HAP-1 (cell line): ENCODE measurements around the gene PNMA8B.

ENCODE experiments used
- DNase-seq, 2 experiments: peaks; one replicate each; pipeline ENCODE4 v3.0.0-alpha.2; 2016 to 2020; ENCODE audit warnings: low spot score in 2 of 2
- H3K27me3 ChIP-seq: fragments of 250-450 bp; sonication (Bioruptor Pico); 2 replicates; pipeline ENCODE4 v1.5.1; 2020; ENCODE audit warnings: low read depth, mild to moderate bottlenecking, moderate library complexity
- H3K36me3 ChIP-seq: fragments of 250-450 bp; sonication (Bioruptor Pico); replicated peaks from 2 replicates; pipeline ENCODE4 v1.5.1; 2020; ENCODE audit warnings: mild to moderate bottlenecking
- H3K4me1 ChIP-seq: fragments of 250-450 bp; sonication (Bioruptor Pico); 2 replicates; pipeline ENCODE4 v1.5.1; 2020; ENCODE audit warnings: mild to moderate bottlenecking
- H3K4me3 ChIP-seq: fragments of 250-450 bp; sonication (Bioruptor Pico); 2 replicates; pipeline ENCODE4 v1.5.1; 2020; ENCODE audit warnings: mild to moderate bottlenecking, moderate library complexity
- H3K9me3 ChIP-seq: fragments of 250-450 bp; sonication (Bioruptor Pico); 2 replicates; pipeline ENCODE4 v1.5.1; 2020; ENCODE audit warnings: mild to moderate bottlenecking, moderate library complexity
- in situ Hi-C: fragments of 300-500 bp; cut with MboI; formaldehyde crosslinking; loops from 3 replicates; pipeline ENCODE4 v1.14.3; 2020; ENCODE audit warnings: low sequenced_read_pairs, inconsistent platforms, mixed read lengths

PNMA8B gene

DNA sequence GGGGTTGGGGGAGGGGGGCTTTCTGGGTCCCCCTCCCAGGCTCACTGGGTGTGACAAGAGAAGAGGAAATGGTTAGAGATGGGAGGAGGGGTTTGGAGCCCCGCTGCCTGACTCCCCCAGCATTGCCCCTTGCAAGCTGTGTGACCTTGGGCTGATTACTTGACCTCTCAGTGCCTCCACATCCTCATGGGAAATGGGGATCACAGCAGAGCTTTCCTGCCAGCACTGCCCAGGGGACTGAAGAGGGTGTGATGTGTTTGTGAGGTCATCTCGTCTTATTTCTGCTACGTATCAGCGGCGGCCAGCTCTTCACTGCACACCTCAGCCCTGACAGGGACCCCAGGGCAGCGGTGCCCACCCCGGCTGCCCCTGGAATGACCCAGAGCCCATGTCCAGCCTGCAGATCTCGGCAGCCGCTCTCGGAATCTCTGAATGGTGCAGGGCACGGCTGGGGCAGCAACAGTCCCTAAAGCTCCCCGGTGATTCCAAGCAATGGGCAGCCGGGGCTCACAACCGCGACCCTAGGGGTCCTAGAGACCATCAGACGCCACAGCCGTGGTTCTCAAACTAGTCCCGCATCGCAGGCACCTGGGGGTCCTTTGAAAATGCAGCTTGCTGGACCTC lies 8.4 kb downstream of the PNMA8B start:
- Histone ChIP-seq H3K4me1 (peaks cover 8% of the 10 kb centered on the region), H3K4me3 (peak overlapping the region; percentile 22), H3K27me3 (no peaks in the 10 kb centered on the region), H3K36me3 (no peaks in the 10 kb centered on the region), H3K9me3 (no peaks in the 10 kb centered on the region)
- in situ Hi-C loops = loop anchor here (5.0 kb wide), 2 partner anchors 90 to 205 kb away; no protein-coding TSS in a partner anchor
- no peak for DNase-seq

DNA sequence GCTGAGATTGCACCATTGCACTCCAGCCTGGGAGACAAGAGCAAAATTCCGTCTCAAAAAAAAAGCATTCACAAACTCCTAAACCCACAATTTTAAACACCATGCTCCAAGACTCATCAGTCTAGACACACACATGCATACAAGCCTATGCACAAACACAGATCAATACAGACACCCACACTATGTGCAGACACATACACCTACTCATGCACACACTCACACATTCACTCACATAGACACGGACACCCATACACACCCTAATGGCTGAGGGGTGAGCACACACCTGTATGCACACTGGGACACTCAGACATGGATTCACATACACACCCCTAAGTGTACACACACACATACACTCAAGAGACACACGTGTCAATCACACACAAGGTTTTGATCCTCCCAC lies 9.3 kb downstream of the PNMA8B start:
- Histone ChIP-seq H3K27me3 (no peaks in the 10 kb centered on the region), H3K36me3 (no peaks in the 10 kb centered on the region), H3K4me3 (no peak overlapping the region), H3K9me3 (no peaks in the 10 kb centered on the region), H3K4me1 (peaks cover 8% of the 10 kb centered on the region)
- DNase-seq = no peak
- in situ Hi-C loops = loop anchor here (5.0 kb wide), 2 partner anchors 89 to 204 kb away; no protein-coding TSS in a partner anchor

DNA sequence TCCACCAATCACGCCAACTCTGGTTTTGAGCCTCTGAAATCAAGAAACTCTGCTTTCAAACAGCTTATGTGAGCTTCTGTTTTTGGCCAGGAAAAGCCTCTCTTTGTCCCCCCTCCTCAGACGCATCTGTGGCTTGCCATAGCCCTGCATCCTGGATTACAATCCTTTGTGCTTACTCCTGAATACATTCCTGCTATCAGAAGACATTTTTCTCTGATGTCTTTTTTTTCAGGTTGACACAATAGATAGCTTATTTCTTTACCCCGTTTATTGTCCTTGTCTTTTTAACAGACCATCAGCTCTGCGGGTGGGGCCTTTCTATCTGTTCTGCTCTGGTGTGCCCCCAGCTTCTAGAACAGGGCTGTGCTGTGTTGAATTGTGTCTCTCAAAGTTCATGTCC lies 11.0 kb downstream of the PNMA8B start:
- Histone ChIP-seq H3K9me3 (no peaks in the 10 kb centered on the region), H3K27me3 (no peaks in the 10 kb centered on the region), H3K4me1 (peaks cover 16% of the 10 kb centered on the region), H3K36me3 (no peaks in the 10 kb centered on the region), H3K4me3 (no peak overlapping the region)
- in situ Hi-C loops = loop anchor here (5.0 kb wide), 2 partner anchors 87 to 202 kb away; no protein-coding TSS in a partner anchor
- DNase-seq = peak in 1 of 2 experiments; percentile 13

DNA sequence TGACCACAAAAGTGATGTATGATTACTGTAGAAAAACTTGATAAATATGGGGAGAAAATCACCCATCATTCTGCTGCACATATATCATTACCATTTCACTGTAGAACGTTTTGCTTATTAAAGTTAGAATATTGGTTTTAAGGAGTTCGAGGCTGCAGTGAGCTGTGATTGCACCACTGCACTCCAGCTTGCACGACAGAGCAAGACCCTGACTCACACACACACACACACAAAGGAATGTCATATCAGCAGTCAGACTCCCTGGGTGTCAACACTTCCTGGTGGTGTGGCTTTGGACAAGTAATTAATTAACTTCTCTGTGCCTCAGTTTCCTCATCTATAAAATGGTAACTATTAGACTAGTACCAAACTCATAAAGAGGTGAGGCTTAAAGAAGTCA lies 13.0 kb downstream of the PNMA8B start:
- peaks cover 15% of the 10 kb centered on the region for H3K4me1 ChIP-seq
- no peaks in the 10 kb centered on the region for H3K27me3 ChIP-seq
- DNase-seq = no peak
- no peak overlapping the region for H3K4me3 ChIP-seq
- in situ Hi-C loops = no loop called here
- H3K9me3 ChIP-seq = no peaks in the 10 kb centered on the region
- no peaks in the 10 kb centered on the region for H3K36me3 ChIP-seq

DNA sequence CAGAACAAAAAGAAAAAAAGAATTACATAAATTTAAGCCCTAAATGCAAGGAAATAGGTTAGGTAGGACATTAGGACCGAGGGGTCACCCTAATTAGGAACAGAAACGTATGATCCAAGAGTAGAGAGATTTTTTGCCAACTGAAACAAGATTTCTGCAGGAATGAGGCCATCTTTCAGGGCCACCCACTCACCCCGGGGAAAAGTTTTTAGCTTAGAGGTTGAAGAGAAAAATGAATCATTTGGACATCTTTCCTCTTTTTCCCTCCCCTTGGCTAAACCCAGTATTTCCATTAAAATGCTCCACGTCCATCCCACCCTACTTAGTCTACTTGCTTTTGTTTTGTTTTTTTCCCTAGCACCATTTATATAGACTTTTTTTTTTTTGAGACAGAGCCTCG lies 13.7 kb downstream of the PNMA8B start:
- no peaks in the 10 kb centered on the region for H3K27me3 ChIP-seq
- H3K9me3 ChIP-seq = no peaks in the 10 kb centered on the region
- no peak for DNase-seq
- H3K4me1 ChIP-seq = peaks cover 11% of the 10 kb centered on the region
- in situ Hi-C loops = no loop called here
- H3K36me3 ChIP-seq = no peaks in the 10 kb centered on the region
- H3K4me3 ChIP-seq = no peak overlapping the region

DNA sequence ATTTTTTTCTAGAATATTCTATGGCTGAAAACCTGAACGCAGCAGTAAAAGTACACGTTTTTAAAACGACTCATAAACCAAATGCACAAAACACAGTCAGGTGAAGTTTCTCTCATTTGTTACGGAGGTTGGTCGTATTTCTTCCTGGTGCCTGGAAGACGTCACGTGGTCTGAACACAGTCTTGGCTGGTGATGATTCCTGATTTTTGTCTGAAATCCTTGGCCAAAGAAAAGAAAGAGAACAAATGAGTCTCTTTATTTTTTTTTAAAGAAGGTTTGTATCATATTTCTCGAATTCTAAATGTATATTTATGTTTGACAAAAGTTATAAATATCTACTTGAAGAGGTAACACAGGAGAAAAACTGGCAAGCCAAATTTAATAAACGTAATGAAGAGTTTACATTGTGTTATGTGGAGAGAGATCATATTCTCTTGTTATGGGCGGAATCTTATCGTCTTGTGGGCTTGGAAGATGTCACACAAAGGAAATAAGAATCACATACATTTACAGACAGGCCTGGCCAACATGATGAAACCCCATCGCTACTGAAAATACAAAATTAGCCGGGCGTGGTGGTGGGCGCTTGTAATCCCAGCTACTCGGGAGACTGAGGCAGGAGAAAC lies 14.3 kb downstream of the PNMA8B start:
- peaks cover 11% of the 10 kb centered on the region for H3K4me1 ChIP-seq
- H3K36me3 ChIP-seq = no peaks in the 10 kb centered on the region
- no peak for DNase-seq
- H3K9me3 ChIP-seq = no peaks in the 10 kb centered on the region
- in situ Hi-C loops = no loop called here
- H3K27me3 ChIP-seq = no peaks in the 10 kb centered on the region
- H3K4me3 ChIP-seq = no peak overlapping the region

DNA sequence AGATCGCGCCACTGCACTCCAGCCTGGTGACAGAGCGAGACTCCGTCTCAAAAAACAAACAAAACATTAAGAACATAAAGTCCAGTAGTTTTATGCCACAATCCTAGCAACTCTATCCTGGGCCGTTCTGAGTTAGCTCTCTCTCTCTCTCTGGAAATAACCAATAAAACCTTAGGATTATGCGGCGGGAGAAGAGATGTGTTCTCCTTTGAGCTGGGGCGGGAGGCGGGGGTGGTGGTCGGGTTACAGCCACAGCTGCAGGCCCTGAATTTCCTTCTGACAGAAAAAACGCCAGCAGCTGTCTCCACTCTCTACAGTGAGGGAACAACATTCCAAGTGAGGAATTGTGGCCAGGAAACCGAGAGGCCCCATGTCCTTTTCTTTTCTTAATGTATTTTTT lies 15.3 kb downstream of the PNMA8B start:
- no peaks in the 10 kb centered on the region for H3K36me3 ChIP-seq
- in situ Hi-C loops = no loop called here
- H3K4me1 ChIP-seq = peaks cover 11% of the 10 kb centered on the region
- H3K4me3 ChIP-seq = no peak overlapping the region
- peak; percentile 44 to 49 for DNase-seq
- no peaks in the 10 kb centered on the region for H3K9me3 ChIP-seq
- H3K27me3 ChIP-seq = no peaks in the 10 kb centered on the region

DNA sequence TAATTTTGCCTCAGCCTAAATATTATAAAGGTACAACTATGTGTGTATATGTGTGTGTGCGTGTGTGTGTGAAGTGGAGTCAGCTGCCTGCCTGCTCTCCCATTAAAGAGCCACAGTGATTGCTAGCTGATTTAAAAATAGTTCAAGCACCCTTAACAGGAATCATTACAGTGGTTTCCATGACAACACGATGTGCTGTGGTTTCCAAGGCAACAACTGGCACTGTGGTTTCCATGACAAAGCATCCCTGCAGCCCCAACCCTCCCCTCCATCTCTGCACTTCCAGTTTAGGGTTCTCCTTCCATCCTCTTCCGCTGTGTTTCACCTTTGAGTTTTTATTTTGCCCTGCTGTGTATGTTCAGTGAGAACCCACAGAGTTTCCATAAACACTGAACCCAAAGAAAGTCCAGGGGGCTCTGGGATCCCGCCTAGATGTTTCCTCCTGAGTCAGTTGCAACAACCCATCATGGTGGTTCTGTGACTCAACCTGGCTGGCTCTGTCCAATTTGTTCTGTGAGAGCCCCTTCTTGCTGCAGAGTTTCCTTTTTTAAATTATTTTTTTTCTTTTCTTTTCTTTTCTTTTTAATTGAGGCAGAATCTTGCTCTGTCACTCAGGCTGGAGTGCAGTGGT lies 17.2 kb downstream of the PNMA8B start:
- DNase-seq = peak; percentile 47 to 57
- Histone ChIP-seq H3K4me3 (no peak overlapping the region), H3K27me3 (no peaks in the 10 kb centered on the region), H3K9me3 (no peaks in the 10 kb centered on the region), H3K4me1 (peaks cover 8% of the 10 kb centered on the region), H3K36me3 (no peaks in the 10 kb centered on the region)
- in situ Hi-C loops = no loop called here

DNA sequence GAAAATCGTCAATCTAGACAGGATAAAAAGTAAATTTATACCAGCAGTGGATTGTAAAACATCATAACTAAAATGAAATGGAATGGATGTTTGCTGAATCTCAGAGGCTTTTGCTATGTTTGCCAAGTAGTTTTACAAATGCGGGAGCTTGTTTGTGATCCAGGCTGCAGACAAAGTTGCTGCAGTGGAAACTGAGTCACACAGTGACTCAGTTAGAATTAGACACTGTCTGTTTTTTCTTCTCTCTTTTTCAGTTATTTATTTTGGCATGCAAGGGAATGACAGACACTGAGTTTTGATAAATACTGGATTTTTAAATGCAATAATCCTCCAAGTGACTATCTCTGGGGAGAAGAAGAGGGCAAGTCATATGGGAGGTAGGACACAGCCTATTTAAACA lies 19.7 kb downstream of the PNMA8B start:
- Histone ChIP-seq H3K36me3 (no peaks in the 10 kb centered on the region), H3K4me3 (no peak overlapping the region), H3K27me3 (no peaks in the 10 kb centered on the region), H3K9me3 (no peaks in the 10 kb centered on the region), H3K4me1 (peaks cover 13% of the 10 kb centered on the region)
- in situ Hi-C loops = no loop called here
- no peak for DNase-seq

DNA sequence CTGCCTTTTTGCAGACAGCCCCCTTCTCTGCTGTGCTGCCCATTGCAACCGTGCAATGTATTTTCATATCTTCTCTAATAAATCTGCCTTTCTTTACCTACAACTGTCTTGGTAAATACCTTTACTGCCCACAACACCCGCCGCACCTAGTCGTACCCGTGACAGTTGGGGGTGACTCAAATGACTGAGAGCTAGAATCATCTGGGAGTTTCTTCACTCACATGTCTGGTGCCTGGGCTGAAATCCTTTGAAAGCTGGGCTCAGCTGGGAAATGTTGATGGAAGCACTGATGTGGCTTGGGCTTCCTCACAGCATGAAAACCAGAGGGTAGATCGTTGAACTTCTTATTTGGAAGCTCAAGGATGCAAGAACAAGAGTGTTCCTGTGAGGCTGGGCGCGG lies 21.5 kb downstream of the PNMA8B start:
- DNase-seq = no peak
- H3K4me3 ChIP-seq = no peak overlapping the region
- peaks cover 12% of the 10 kb centered on the region for H3K4me1 ChIP-seq
- H3K27me3 ChIP-seq = no peaks in the 10 kb centered on the region
- no peaks in the 10 kb centered on the region for H3K9me3 ChIP-seq
- in situ Hi-C loops = no loop called here
- peaks cover 6% of the 10 kb centered on the region for H3K36me3 ChIP-seq

DNA sequence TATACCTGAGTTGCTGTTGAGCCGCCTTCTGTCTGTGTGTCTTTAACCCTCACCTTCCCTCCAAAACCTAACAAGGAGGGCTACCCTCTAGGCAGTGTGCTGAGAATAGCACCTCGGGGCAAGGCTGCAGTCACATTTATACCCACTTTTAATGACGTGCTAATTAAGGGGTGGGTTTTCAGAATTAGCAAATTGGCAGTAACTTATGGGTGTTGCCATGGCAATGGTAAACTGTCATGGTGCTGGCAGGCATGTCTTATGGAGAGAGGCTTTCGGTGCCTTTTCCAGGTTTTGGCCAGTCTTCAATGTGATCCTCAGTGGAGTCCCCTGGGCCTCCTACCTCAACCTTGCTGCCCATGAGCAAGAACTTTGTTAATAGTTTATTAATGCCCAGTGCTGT lies 23.1 kb downstream of the PNMA8B start:
- peaks cover 17% of the 10 kb centered on the region for H3K36me3 ChIP-seq
- no peak for DNase-seq
- H3K4me3 ChIP-seq = no peak overlapping the region
- peaks cover 12% of the 10 kb centered on the region for H3K4me1 ChIP-seq
- H3K9me3 ChIP-seq = no peaks in the 10 kb centered on the region
- in situ Hi-C loops = no loop called here
- H3K27me3 ChIP-seq = no peaks in the 10 kb centered on the region

DNA sequence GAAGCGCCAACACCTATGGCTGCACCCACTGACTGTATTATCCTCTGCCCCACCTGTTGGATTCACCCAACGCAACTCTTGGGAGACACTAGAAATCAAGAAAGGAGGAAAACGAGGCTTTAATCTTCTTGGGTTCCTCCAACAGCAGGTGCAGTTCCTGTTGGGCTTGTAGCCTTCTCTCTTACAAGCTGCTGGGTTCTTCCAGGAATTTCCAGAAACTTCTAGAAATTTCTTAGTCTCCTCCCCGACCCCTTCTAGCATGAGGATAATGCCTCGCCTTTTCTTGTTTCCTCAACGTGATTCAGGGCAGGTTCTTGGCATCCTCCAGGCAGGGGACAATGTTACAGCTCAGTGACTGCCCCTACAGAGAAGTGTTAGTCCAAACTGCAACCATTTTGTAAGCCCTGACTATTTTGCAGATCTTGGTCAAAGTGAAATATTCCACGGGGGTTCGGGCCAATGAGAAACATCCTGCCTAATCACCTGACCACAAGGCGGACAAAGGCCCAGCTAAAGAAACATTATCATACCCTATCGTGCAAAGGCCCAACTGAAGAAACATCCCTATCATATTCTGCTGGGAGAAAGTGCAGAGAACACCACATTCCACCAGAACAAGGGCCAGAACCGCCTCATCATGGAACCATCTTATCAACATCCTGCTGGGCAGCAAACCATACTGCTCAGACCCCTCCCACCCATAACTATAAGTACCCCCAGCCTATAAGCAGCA lies 23.7 kb downstream of the PNMA8B start:
- Histone ChIP-seq H3K27me3 (no peaks in the 10 kb centered on the region), H3K9me3 (no peaks in the 10 kb centered on the region), H3K36me3 (peaks cover 18% of the 10 kb centered on the region), H3K4me1 (peaks cover 12% of the 10 kb centered on the region), H3K4me3 (peak overlapping the region; percentile 60)
- no peak for DNase-seq
- in situ Hi-C loops = no loop called here

DNA sequence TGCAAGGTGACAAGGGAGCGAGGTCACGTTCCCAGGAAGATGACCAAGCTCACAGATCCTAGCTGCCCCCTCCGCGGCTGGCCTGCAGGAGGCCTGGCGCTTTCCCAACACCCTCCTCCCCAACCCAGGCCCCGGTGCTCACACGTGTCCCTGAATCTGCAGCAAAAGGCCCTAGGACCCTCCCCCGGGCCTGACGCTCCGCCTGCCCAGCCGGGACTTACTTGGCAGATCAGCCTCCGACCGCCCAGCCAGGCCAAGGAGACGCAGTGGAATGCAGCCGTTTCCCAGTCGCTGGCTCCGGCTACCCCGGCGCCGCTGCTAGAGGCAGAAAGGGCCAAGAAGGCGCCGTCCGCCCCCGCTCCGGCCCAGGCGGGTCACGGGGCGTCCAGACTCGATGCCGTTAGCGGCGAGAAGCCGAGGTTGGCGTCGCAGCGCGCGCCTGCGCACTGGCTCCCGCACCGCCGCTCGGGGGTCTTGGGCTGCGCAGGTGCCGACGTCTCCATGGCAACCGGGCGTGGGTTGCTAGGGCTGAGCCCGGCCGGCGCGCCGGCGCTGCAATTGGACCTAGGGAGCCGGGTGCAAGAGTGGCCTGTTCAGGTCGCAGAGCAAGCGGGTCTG lies 24.4 kb downstream of the PNMA8B start, which contains the start of gene PNMA8A:
TSS of gene PNMA8A (minus strand) at position 448 of the 618 bp plus-strand sequence. CDS start 528 bp downstream, outside the sequence.
- H3K4me1 ChIP-seq = peaks cover 12% of the 10 kb centered on the region
- in situ Hi-C loops = no loop called here
- H3K27me3 ChIP-seq = no peaks in the 10 kb centered on the region
- DNase-seq = peak; percentile 76 to 92
- peaks cover 21% of the 10 kb centered on the region for H3K36me3 ChIP-seq
- H3K4me3 ChIP-seq = peak within 1 kb of the TSS; percentile 60
- H3K9me3 ChIP-seq = no peaks in the 10 kb centered on the region
